HepG2 (cell line): ENCODE results near the gene CAMTA1. TPM values are rescaled to one million over a fixed set of nuclear protein-coding genes. Genes with fewer than 3 reads are reported as not detected.

Source experiments
- ATAC-seq: fragments of 200-7000 bp; cut with Tn5 transposase; 3 replicates; pipeline ENCODE4 v1.9.1; 2020; ENCODE audit warnings: mild to moderate bottlenecking, moderate library complexity
- BruUV-seq: library from RNA; stranded (reverse); fragments of 400-500 nt; replicated peaks from 2 replicates; lab custom pipeline; 2021; lab: Mats Ljungman, UMichigan
- CTCF ChIA-PET: fragments of 300-600 bp; formaldehyde crosslinking; extraction: SDS; loops from one replicate; lab custom pipeline; 2021; ENCODE audit warnings: low total read pairs, inconsistent platforms, low intra/inter-chr PET ratio; lab: Yijun Ruan, JAX
- POLR2A ChIA-PET: fragments of 350-600 bp; sonication (Branson Sonifier 250); formaldehyde crosslinking; loops from one replicate; lab custom pipeline; 2020; ENCODE audit warnings: antibody characterized with exemption, inconsistent platforms; lab: Yijun Ruan, JAX
- DNase-seq: peaks from one replicate; pipeline ENCODE4 v3.0.0-alpha.2; 2015; ENCODE audit warnings: low spot score
- FAIRE-seq: peaks from 3 replicates; lab custom pipeline; 2011; peaks lifted over from hg19 to GRCh38; lab: Jason Lieb, UNC
- H2AFZ ChIP-seq: one replicate; pipeline ENCODE4 v1.6.1; 2011; ENCODE audit warnings: low read length, inconsistent platforms
- H3K27ac ChIP-seq: fragments of 300-600 bp; 3 replicates; pipeline ENCODE4 v1.8.0; 2011; ENCODE audit warnings: mixed run types, mild to moderate bottlenecking, mixed read lengths, low read length, inconsistent platforms; ENCODE audit not compliant: insufficient read depth; ENCODE audit errors: extremely low read length
- H3K27me3 ChIP-seq, 2 experiments: fragments of 200-600 bp in 1 of 2; 2 replicates in 1 of 2; 3 replicates in 1 of 2; pipeline versions ENCODE4 v1.6.0 to v1.8.0; 2011; ENCODE audit warnings: low read length in 2 of 2, mild to moderate bottlenecking in 2 of 2, moderate library complexity in 2 of 2, inconsistent platforms in 1 of 2; ENCODE audit not compliant: insufficient read depth in 2 of 2, control insufficient read depth in 1 of 2
- H3K36me3 ChIP-seq, 2 experiments: fragments of 200-600 bp in 1 of 2; replicated peaks in 1 of 2; 2 replicates in 1 of 2; 3 replicates in 1 of 2; pipeline versions ENCODE4 v1.5.1 to v1.8.0; 2011; ENCODE audit warnings: low read length in 2 of 2, inconsistent platforms in 1 of 2; ENCODE audit not compliant: insufficient read depth in 2 of 2, control insufficient read depth in 1 of 2
- H3K4me1 ChIP-seq: 2 replicates; pipeline ENCODE4 v1.5.1; 2012; ENCODE audit warnings: low read length, inconsistent platforms; ENCODE audit not compliant: insufficient read depth
- H3K4me2 ChIP-seq: 2 replicates; pipeline ENCODE4 v1.6.0; 2011; ENCODE audit warnings: low read depth, low read length, inconsistent platforms
- H3K4me3 ChIP-seq, 3 experiments: fragments of 200-600 bp in 1 of 3; sonication (generic), shearing (Covaris generic) in 1 of 3; replicated peaks in 1 of 3; 2 replicates each; pipeline ENCODE4 v1.5.1; 2011 to 2016; ENCODE audit warnings: low read length in 3 of 3, inconsistent platforms in 2 of 3, low read depth in 2 of 3, mild to moderate bottlenecking in 2 of 3, control low read depth in 1 of 3, mixed read lengths in 1 of 3; ENCODE audit not compliant: insufficient read depth in 1 of 3
- H3K79me2 ChIP-seq: one replicate; pipeline ENCODE4 v1.6.1; 2011; ENCODE audit warnings: low read length, inconsistent platforms; ENCODE audit not compliant: insufficient read depth
- H3K9ac ChIP-seq: 2 replicates; pipeline ENCODE4 v1.6.0; 2011; ENCODE audit warnings: mild to moderate bottlenecking, low read depth, low read length, inconsistent platforms; ENCODE audit not compliant: insufficient read depth
- H3K9me3 ChIP-seq: 2 replicates; pipeline ENCODE4 v1.5.1; 2012; ENCODE audit warnings: mild to moderate bottlenecking, low read length
- H4K20me1 ChIP-seq: 2 replicates; pipeline ENCODE4 v1.6.0; 2011; ENCODE audit warnings: inconsistent platforms, mild to moderate bottlenecking, low read length, moderate library complexity; ENCODE audit not compliant: insufficient read depth
- ARNTL ChIP-seq: sonication (generic); formaldehyde crosslinking; IDR thresholded peaks from 2 replicates; pipeline ENCODE4 v1.4.0; 2020; ENCODE audit warnings: mild to moderate bottlenecking, missing genetic modification reagents
- CHCHD3 ChIP-seq: sonication (generic); formaldehyde crosslinking; IDR thresholded peaks from 2 replicates; pipeline ENCODE4 v1.8.0; 2022; ENCODE audit warnings: mild to moderate bottlenecking, missing genetic modification reagents, moderate library complexity
- NCOA2 ChIP-seq: sonication (generic); formaldehyde crosslinking; IDR thresholded peaks from 2 replicates; pipeline ENCODE4 v1.8.0; 2022; ENCODE audit warnings: inconsistent platforms
- SNAPC4 ChIP-seq: sonication (generic); formaldehyde crosslinking; IDR thresholded peaks from 2 replicates; pipeline ENCODE4 v1.4.0; 2020; ENCODE audit warnings: mild to moderate bottlenecking, missing genetic modification reagents
- SRSF9 ChIP-seq: fragments of 200-400 bp; formaldehyde crosslinking; IDR thresholded peaks from 2 replicates; pipeline ENCODE4 v1.6.1; 2018; ENCODE audit warnings: borderline replicate concordance, mild to moderate bottlenecking, low read depth, low read length; ENCODE audit not compliant: insufficient read depth, poor library complexity, severe bottlenecking
- TAF1 ChIP-seq: sonication (generic); formaldehyde crosslinking; IDR thresholded peaks from 2 replicates; pipeline ENCODE4 v1.4.0; 2020; ENCODE audit warnings: missing genetic modification reagents
- TBP ChIP-seq: sonication (generic); formaldehyde crosslinking; IDR thresholded peaks from 2 replicates; pipeline ENCODE4 v1.5.0; 2020; ENCODE audit warnings: missing genetic modification reagents
- THAP11 ChIP-seq: IDR thresholded peaks from 2 replicates; pipeline ENCODE4 v1.6.1; 2016; ENCODE audit warnings: missing biosample characterization, missing genetic modification reagents
- ZKSCAN5 ChIP-seq: sonication (generic); formaldehyde crosslinking; IDR thresholded peaks from 2 replicates; pipeline ENCODE4 v1.5.1; 2020; ENCODE audit warnings: mild to moderate bottlenecking, missing genetic modification reagents
- ZNF260 ChIP-seq: sonication (generic); formaldehyde crosslinking; IDR thresholded peaks from 2 replicates; pipeline ENCODE4 v1.4.0; 2020; ENCODE audit warnings: missing genetic modification reagents, low read depth, mild to moderate bottlenecking, borderline replicate concordance
- ZNF282 ChIP-seq: fragments of 450-650 bp; IDR thresholded peaks from 2 replicates; pipeline ENCODE4 v1.6.1; 2018; ENCODE audit not compliant: partially characterized antibody
- ZSCAN29 ChIP-seq: sonication (generic); formaldehyde crosslinking; conservative IDR thresholded peaks from 2 replicates; pipeline ENCODE4 v1.4.0; 2020; ENCODE audit warnings: mild to moderate bottlenecking, missing genetic modification reagents
- WGBS: methylation state at CpG from one replicate; pipeline ENCODE4 v1.1.6; 2017; ENCODE audit warnings: low lambda C conversion rate; 5-methylcytosine and 5-hydroxymethylcytosine counted together
- in situ Hi-C: cut with HindIII; loops from 2 replicates; pipeline ENCODE4 v1.10.0; 2017; ENCODE audit warnings: low pct_unique_long_range_greater_than_20kb; ENCODE audit not compliant: extremely low pct_ligation_motif_present
- intact Hi-C: fragments of 100-400 bp; cut with micrococcal nuclease; formaldehyde crosslinking; loops from one replicate; pipeline ENCODE4 v1.10.0; 2022; ENCODE audit not compliant: unreplicated experiment
- polyA plus RNA-seq, 8 experiments: library from polyadenylated mRNA; depleted of rRNA in 3 of 8; stranded (reverse) in 7 of 8; unstranded in 1 of 8; fragments of >200 nt; fragmentation: Illumina TruSeq in 4 of 8; extraction: Trizol in 4 of 8; gene quantifications; 2 replicates each; pipeline versions ENCODE4 v1.2.1 to v1.2.3, GENCODE V29; 2011 to 2016; ENCODE audit warnings: low read depth in 4 of 8, missing spikeins in 1 of 8, mixed read lengths in 1 of 8; ENCODE audit not compliant: insufficient read depth in 1 of 8
- total RNA-seq, 5 experiments: library from RNA; depleted of rRNA; stranded (reverse); fragments of >200 nt; fragmentation: Illumina TruSeq; extraction: Trizol; gene quantifications; 2 replicates each; pipeline ENCODE4 v1.2.3, GENCODE V29; 2016; ENCODE audit warnings: low read depth in 1 of 5

The CAMTA1 gene
- total and polyA plus RNA-seq, 2 of the 13 experiments (the other 11 are each of a cell fraction or from before 2014, with no cell fraction given) = 25.0 to 36.4 TPM

DNA sequence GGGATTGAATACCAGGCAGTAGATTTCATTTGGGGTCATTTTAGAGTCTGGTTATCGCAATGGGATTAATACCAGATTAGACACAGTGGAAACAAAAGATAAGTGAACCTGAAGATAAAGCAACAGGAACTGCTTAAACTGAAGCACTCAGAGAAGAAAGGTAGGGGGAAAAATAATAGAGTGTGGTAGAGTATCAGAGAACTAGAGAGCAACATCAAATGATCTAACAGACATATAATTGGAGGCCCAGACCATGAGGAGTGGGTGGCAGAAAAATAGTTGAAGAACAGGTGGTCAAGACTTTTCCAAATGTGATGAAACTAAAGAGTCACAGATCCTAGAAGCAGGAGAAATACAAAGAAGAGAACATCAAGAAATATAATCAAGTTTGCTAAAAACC is 484.3 kb downstream of the CAMTA1 start:
- no peaks in the 10 kb centered on the region for H3K79me2 ChIP-seq
- H2AFZ ChIP-seq = no peak overlapping the region
- H3K9me3 ChIP-seq = peaks cover 16% of the 10 kb centered on the region
- DNase-seq = no peak
- in situ Hi-C loops (no loop called here), intact Hi-C loops (no loop called here)
- FAIRE-seq = no peak
- H3K4me3 ChIP-seq = no peak overlapping the region
- H3K4me1 ChIP-seq = peaks cover 19% of the 10 kb centered on the region
- no peaks in the 10 kb centered on the region for H4K20me1 ChIP-seq
- no peaks in the 10 kb centered on the region for H3K36me3 ChIP-seq
- POLR2A ChIA-PET = no interaction called here
- ATAC-seq = no peak
- no peak for TF ChIP-seq SRSF9
- TF ChIP-seq ZNF260 (CRISPR knock-in tag) = no peak
- no peak for TF ChIP-seq ARNTL (CRISPR knock-in tag)
- no peak for TF ChIP-seq ZKSCAN5 (CRISPR knock-in tag)
- H3K4me2 ChIP-seq = no peak overlapping the region
- H3K27me3 ChIP-seq = no peaks in the 10 kb centered on the region
- no TSS peak for BruUV-seq
- WGBS = 45% methylated on average over 1 of the region's 1 CpG
- H3K27ac ChIP-seq = no peak overlapping the region
- CTCF ChIA-PET = no interaction called here
- no peak overlapping the region for H3K9ac ChIP-seq

DNA sequence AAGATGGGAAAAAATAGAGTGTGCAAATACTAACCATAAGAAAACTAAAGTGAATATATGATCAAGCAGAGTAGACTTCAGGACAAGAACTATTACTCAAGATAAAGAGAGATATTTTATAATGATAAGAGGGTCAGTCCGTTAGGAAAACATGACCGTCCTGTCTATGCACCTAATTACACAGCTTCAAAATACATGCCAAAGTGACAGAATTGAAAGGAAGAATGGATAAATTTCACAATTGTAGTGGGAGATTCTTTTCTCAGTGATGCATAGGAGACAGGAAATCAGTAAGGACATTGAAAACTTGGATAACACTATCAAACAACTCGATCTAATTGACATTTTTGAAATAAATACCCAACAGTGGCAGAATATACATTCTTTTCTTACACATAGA is 489.0 kb downstream of the CAMTA1 start:
- ChIA-PET CTCF (no interaction called here), POLR2A (no interaction called here)
- BruUV-seq = no TSS peak
- no peaks in the 10 kb centered on the region; a peak in 2 of 5 replicates for H3K27me3 ChIP-seq
- H2AFZ ChIP-seq = no peak overlapping the region
- H3K27ac ChIP-seq = no peak overlapping the region
- no peaks in the 10 kb centered on the region for H4K20me1 ChIP-seq
- no peak overlapping the region for H3K4me2 ChIP-seq
- H3K4me1 ChIP-seq = no peaks in the 10 kb centered on the region
- H3K36me3 ChIP-seq = no peaks in the 10 kb centered on the region
- H3K9ac ChIP-seq = no peak overlapping the region
- intact Hi-C loops (no loop called here), in situ Hi-C loops (no loop called here)
- FAIRE-seq (no peak), ATAC-seq (no peak), DNase-seq (no peak)
- H3K4me3 ChIP-seq = no peak overlapping the region
- no peaks in the 10 kb centered on the region for H3K79me2 ChIP-seq
- H3K9me3 ChIP-seq = peaks cover 10% of the 10 kb centered on the region
- WGBS = 29% methylated on average over 3 of the region's 3 CpGs
- TF ChIP-seq NCOA2 (CRISPR knock-in tag) (no peak), CHCHD3 (CRISPR knock-in tag) (no peak), TBP (CRISPR knock-in tag) (no peak), SNAPC4 (CRISPR knock-in tag) (no peak), ZSCAN29 (CRISPR knock-in tag) (no peak), THAP11 (CRISPR knock-in tag) (no peak), ZNF282 (no peak), TAF1 (no peak)
